OCI-M1 (cell line): ENCODE data around the gene TPSD1.

Experiments
- DNase-seq: peaks from one replicate; lab custom pipeline; 2025; lab: John Stamatoyannopoulos, UW

The TPSD1 gene

DNA sequence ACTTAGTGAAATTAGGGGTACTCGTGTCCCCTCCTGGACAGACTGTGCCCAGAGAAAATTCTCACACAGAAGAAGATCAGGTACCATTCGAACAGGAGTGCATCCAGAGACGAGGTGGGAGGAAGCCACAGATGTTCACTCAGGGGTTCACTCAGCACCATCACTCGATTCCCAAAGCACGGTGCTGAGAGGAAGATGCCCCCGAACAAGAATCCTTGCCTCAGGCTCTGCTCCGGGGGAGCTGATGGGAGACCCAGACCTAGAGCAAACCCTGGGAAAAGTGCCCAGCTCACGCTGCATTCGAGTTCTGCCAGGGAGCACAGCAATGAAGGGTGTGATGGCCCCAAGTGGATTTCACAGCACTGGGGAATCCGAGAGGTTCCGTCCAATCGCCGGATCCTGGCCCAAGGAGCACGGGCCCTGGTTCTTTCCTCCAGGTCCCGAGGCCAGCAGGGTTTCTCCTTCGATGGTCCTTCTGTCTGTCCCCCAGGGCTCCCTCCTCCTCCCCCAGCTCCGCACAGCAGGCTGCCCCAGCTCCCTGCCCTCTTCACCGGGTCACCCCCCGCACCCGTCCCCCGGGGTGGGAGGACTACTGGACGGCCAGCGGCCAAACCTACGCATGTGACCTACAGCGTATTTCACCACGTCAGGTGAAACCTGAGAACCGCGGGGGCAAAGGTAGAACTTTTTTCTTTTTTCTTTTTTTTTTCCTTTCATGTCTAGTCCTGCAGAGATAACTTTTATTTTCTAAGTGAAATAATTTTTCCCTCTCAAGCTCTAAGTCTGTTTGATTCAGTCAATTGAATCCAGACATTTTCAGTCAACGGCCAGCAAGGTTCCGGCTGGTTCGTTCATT, 43.4 kb downstream of the TPSD1 start:
- no peak for DNase-seq

DNA sequence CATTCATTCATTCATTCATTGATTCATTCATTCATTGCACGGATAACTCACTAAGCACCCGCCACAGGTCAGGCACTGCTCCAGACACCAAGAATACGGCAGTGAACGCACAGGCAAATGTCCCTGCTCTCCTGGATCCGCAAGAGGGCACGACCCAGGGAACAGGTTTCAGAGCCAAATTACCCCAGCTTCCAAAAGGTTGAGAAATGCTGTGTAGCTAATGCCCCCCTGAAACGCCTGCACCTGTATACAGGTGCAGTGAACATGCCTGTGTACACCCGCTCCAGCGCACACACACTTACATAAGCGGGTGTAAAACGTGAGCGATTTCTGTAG, 44.0 kb downstream of the TPSD1 start:
- DNase-seq, result no peak

DNA sequence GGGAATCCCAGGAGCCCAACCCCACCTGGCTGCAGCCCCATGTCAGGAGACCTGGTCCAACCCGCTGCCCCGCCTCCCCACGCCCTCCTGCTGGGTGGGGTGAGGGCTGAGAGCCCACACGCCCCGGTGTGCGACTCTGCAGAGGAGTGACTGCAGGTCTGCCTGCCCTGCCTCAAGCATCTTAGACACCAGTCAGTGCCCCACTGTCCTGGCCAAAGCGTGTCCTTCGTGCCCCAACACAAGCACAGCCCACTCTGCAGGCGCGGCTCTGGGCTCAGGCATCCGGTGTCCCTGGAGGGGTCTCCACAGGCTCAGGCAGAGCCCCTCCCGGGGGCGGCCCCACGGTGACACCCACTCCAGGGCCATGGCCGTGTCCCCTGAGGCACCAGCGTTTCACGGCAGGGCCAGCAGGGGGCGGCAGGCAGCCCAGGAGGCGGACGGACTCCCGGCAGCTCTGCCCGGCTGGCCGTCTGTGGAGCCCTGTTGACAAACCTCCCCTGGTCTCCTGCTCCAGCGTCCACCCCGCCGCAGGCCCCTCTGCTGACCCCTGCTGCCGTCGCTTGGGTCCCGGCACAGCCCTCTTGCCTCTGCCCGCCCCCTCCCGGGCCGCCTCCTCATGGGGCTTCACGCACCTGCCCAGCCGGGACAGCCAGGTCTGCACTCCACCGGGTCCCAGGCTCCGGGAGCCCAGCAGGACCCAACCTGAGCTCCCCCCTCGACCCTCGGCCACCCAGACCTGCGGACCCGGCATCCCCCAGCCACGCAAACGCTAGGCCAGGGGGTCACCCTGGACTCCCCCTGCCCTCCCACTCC, 45.0 kb downstream of the TPSD1 start:
- peak; percentile 82 for DNase-seq

DNA sequence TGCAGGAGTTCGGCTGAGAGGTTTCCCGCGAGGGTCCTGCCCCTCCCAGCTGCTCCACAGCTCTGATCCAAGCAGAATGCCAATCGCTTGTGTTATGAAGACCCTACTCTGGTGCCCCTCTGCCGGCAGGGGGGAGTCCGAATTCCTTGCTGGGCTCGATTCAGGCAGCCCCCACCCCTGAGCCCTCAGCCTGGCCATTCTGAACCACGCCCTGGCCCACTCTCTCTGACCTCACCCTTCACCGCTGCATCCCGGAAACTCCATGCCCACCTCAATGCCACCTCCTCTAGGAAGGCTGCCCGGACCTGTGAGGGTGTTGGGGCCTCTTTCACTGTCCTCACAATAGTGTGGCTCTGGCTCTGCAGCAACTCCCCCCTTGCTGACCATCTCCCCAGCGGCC, 45.7 kb downstream of the TPSD1 start:
- no peak for DNase-seq

DNA sequence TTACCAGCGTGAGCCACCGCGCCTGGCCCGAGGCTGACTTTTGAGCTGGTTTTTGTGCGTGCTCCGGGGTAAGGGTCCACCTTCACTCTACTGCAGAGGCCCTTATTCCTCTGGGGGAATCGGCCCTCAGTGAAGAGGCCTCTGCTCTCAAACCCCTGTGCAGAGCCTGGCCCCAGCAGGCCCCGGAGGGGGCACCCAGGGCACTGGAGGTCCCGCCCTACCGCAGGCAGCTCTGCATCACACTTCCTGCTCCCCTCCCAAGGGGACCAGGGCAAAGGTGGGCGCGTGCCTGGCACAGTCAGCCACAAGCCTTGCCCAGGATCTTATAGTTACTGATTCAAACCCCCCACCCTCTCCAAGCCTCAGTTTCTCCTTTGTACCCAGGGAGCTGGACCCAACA, 50.0 kb downstream of the TPSD1 start:
- DNase-seq, result no peak

DNA sequence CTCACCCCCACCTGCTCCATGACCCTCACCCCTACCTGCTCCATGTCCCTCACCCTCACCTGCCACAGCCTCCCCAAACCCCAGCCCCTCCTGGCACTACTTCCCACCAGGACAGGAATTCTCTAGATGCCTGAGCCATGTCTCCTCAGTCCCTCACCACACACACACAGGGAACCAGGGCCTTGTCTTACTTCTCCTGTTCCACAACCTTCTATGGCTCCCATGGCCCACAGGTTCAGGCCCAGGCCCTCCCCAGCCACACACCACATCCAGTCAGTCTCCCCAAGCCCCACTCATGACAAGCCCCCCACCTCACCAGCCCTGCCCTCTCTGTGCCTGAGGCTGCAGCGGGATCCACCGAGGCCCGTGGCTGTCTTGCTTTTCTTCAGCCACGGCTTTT, 50.5 kb downstream of the TPSD1 start:
- DNase-seq, result no peak

DNA sequence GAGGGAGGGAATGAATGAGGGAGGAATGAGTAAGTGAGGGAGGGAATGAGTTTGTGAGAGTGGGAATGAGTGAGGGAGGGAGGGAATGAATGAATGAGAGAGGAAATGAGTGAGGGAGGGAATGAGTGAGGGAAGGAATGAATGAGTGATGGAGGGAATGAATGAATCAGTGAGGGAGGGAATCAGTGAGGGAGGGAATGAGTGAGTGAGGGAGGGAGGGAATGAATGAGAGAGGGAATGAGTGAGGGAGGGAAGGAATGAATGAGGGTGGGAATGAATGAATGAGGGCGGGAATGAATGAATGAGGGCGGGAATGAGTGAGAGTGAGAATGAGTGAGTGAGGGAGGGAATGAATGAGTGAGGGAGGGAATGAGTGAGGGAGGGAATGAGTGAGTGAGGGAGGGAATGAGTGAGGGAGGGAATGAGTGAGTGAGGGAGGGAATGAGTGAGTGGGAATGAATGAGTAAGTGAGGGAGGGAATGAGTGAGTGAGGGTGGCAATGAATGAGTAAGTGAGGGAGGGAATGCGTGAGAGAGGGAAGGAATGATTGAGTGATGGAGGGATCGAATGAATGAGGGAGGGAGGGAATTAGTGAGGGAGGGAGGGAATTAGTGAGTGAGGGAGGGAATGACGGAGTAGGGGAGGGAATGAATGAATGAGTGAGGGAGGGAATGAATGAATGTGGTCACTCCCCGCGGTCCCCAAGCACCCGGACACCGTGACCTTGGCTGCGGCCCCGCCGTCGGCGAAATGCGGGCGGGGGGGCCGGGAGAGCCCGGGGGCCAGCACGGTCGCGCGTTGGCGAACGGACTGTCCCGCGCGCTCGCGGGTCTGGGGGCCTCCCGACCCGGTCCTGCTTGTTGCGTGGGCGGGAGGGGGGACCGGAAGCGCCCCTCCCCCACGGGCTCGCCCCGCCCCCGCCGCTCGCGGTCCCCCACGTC, 52.4 kb downstream of the TPSD1 start:
- peak; percentile 89 for DNase-seq
